Keratinocyte (primary cell): ENCODE results near the gene CDKAL1. TPM values are rescaled to one million over a fixed set of nuclear protein-coding genes. Genes with fewer than 3 reads are reported as not detected.

Experiments
- DNase-seq: peaks from one replicate; pipeline ENCODE4 v3.0.0-alpha.2; 2011; ENCODE audit warnings: low read depth, missing footprints, low spot score
- FAIRE-seq: peaks from 2 replicates; lab custom pipeline; 2011; peaks lifted over from hg19 to GRCh38; lab: Jason Lieb, UNC
- H2AFZ ChIP-seq: 2 replicates; pipeline ENCODE4 v1.6.0; 2012; ENCODE audit warnings: low read length, control low read depth, inconsistent platforms; ENCODE audit not compliant: control insufficient read depth
- H3K27ac ChIP-seq: 2 replicates; pipeline ENCODE4 v1.5.1; 2011; ENCODE audit warnings: low read length; ENCODE audit not compliant: control insufficient read depth, insufficient read depth
- H3K27me3 ChIP-seq: 3 replicates; pipeline ENCODE4 v1.6.0; 2011; ENCODE audit warnings: low read length; ENCODE audit not compliant: control insufficient read depth, insufficient read depth; ENCODE audit errors: extremely low read depth
- H3K36me3 ChIP-seq, 2 experiments: 2 replicates in 1 of 2; 3 replicates in 1 of 2; pipeline ENCODE4 v1.5.1; 2011; ENCODE audit warnings: low read length in 2 of 2, mild to moderate bottlenecking in 1 of 2; ENCODE audit not compliant: control insufficient read depth in 2 of 2, insufficient read depth in 2 of 2; ENCODE audit errors: extremely low read depth in 1 of 2
- H3K4me1 ChIP-seq: 3 replicates; pipeline ENCODE4 v1.5.1; 2011; ENCODE audit warnings: low read length; ENCODE audit not compliant: control insufficient read depth, insufficient read depth; ENCODE audit errors: extremely low read depth
- H3K4me2 ChIP-seq: 3 replicates; pipeline ENCODE4 v1.6.0; 2011; ENCODE audit warnings: low read depth, low read length; ENCODE audit not compliant: control insufficient read depth, insufficient read depth; ENCODE audit errors: extremely low read depth
- H3K4me3 ChIP-seq, 3 experiments: fragments of 200-600 bp in 1 of 3; sonication (generic) in 1 of 3; 2 replicates in 2 of 3; 3 replicates in 1 of 3; pipeline ENCODE4 v1.5.1; 2011 to 2016; ENCODE audit warnings: low read length in 3 of 3, mild to moderate bottlenecking in 3 of 3, control low read depth in 2 of 3, inconsistent platforms in 1 of 3, low read depth in 1 of 3, mixed read lengths in 1 of 3, mixed run types in 1 of 3, moderate library complexity in 1 of 3; ENCODE audit not compliant: control insufficient read depth in 2 of 3, insufficient read depth in 2 of 3; ENCODE audit errors: extremely low read depth in 1 of 3
- H3K79me2 ChIP-seq: 2 replicates; pipeline ENCODE4 v1.6.0; 2012; ENCODE audit warnings: low read length; ENCODE audit not compliant: control insufficient read depth, insufficient read depth
- H3K9ac ChIP-seq: 3 replicates; pipeline ENCODE4 v1.6.0; 2011; ENCODE audit warnings: low read length; ENCODE audit not compliant: control insufficient read depth, insufficient read depth; ENCODE audit errors: extremely low read depth
- H3K9me1 ChIP-seq: 3 replicates; pipeline ENCODE4 v1.6.0; 2011; ENCODE audit warnings: low read length; ENCODE audit not compliant: control insufficient read depth, insufficient read depth; ENCODE audit errors: extremely low read depth
- H3K9me3 ChIP-seq: 2 replicates; pipeline ENCODE4 v1.5.1; 2012; ENCODE audit warnings: low read depth, low read length; ENCODE audit not compliant: control insufficient read depth
- H4K20me1 ChIP-seq: 3 replicates; pipeline ENCODE4 v1.6.0; 2011; ENCODE audit warnings: low read length; ENCODE audit not compliant: control insufficient read depth, insufficient read depth; ENCODE audit errors: extremely low read depth
- EZH2 ChIP-seq: IDR thresholded peaks from one replicate; pipeline ENCODE4 v1.6.1; 2012; ENCODE audit warnings: inconsistent platforms, mild to moderate bottlenecking, low read length, moderate library complexity
- dilution Hi-C: fragments of 300-500 bp; cut with MboI; formaldehyde crosslinking; loops from one replicate; pipeline ENCODE4 v1.7.0; 2020; ENCODE audit warnings: low sequenced_read_pairs; ENCODE audit not compliant: extremely low pct_ligation_motif_present
- polyA plus RNA-seq, 5 experiments: library from polyadenylated mRNA; depleted of rRNA in 3 of 5; stranded (reverse) in 3 of 5; stranded (forward) in 1 of 5; unstranded in 1 of 5; fragments of >200 nt; gene quantifications; 1 replicate in 1 of 5; 2 replicates in 3 of 5; 3 replicates in 1 of 5; pipeline versions ENCODE4 v1.2.1 to v1.2.3, GENCODE V29; 2011 to 2012; ENCODE audit warnings: missing spikeins in 2 of 5, low read depth in 1 of 5, low replicate concordance in 1 of 5
- TF ChIP-seq, protein P1 (sequence below), 3 experiments: IDR thresholded peaks in 1 of 3; conservative IDR thresholded peaks in 1 of 3; optimal IDR thresholded peaks in 1 of 3; 2 replicates in 2 of 3; 3 replicates in 1 of 3; pipeline versions ENCODE3 to v1.5.1; 2011; ENCODE audit warnings: low read length in 3 of 3, mild to moderate bottlenecking in 3 of 3, moderate library complexity in 2 of 3, control low read depth in 1 of 3, inconsistent platforms in 1 of 3; ENCODE audit not compliant: insufficient read depth in 2 of 3; ENCODE audit errors: extremely low read depth in 1 of 3

CDKAL1 gene
- polyA plus RNA-seq, 1 donor (not counting 4 experiments of a cell fraction or from before 2014, with no cell fraction given), result 5.6 TPM

DNA sequence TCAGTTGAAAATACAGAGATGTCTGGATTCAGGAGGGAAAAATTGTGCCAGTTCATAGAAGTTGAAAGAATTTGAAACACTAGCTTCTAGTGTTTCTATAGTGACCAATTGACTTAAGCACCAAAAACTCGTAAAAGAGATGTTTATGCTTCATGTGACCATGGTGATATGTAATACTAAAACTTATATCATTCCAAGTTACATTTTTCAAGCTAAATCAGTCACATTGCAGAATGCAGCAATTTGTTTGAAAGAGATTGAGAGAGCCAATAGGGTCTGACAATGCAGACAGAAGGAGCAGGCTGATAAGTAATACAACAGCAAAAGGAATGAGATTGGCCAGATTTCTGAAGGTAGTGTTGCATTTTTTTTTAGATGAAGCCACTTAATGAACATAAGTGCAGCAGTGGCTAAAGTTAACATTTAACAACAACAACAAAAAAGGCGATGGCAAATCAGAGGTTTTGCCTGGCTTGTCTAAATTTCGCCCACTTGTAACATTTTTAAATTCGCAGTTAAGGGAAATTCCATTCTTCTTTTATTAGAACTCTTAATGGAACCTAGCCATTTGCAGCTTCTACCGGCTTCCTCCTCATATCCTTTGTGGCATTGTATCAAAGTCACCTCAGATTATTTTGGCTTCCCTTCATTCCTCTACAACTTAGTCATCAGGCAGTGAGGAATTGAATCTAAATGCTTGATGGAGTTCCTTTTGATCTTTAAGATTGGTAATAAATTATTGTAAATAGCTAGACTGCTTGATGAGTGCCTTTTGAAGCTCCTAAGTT lies 575.3 kb downstream of the CDKAL1 start:
- Histone ChIP-seq H3K4me2 (peak overlapping the region; percentile 30), H3K27ac (no peak overlapping the region), H3K4me1 (peaks cover 11% of the 10 kb centered on the region), H2AFZ (peak overlapping the region; percentile 20), H4K20me1 (no peaks in the 10 kb centered on the region), H3K79me2 (no peaks in the 10 kb centered on the region), H3K9ac (no peak overlapping the region), H3K36me3 (no peaks in the 10 kb centered on the region), H3K27me3 (no peaks in the 10 kb centered on the region), H3K9me3 (no peaks in the 10 kb centered on the region), H3K4me3 (peak overlapping the region in 1 of 3 experiments; percentile 8), H3K9me1 (no peaks in the 10 kb centered on the region)
- peak; percentile 7 for DNase-seq
- TF ChIP-seq EZH2, result no peak
- TF ChIP-seq, protein P1, sequence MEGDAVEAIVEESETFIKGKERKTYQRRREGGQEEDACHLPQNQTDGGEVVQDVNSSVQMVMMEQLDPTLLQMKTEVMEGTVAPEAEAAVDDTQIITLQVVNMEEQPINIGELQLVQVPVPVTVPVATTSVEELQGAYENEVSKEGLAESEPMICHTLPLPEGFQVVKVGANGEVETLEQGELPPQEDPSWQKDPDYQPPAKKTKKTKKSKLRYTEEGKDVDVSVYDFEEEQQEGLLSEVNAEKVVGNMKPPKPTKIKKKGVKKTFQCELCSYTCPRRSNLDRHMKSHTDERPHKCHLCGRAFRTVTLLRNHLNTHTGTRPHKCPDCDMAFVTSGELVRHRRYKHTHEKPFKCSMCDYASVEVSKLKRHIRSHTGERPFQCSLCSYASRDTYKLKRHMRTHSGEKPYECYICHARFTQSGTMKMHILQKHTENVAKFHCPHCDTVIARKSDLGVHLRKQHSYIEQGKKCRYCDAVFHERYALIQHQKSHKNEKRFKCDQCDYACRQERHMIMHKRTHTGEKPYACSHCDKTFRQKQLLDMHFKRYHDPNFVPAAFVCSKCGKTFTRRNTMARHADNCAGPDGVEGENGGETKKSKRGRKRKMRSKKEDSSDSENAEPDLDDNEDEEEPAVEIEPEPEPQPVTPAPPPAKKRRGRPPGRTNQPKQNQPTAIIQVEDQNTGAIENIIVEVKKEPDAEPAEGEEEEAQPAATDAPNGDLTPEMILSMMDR (optimal IDR thresholded peaks at IDR 0.05 in 1 of 3, IDR thresholded peaks at IDR 0.05 in 1 of 3, conservative IDR thresholded peaks at IDR 0.05 in 1 of 3; ENCODE audit: extremely low read depth in 1 of 3, insufficient read depth in 2 of 3, low read length in 3 of 3), result no peak
- dilution Hi-C loops, result no loop called here
- FAIRE-seq, result peak; percentile 90

DNA sequence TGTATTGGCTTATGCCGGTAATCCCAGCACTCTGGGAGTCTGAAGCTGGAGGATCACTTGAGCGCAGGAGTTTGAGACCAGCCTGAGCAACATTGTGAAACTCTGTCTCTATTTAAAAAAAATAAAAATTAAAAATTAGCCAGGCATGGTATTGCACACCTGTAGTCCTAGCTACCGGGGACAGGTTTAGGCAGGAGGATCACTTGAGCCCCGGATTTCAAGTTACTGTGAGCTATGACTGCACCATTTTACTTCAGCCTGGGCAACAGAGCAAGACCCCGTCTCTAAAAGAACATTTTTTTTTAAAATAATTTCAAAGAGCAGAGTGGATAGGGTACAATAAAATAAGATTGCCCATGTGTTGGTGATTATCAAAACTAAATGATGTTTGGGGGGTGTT lies 576.4 kb downstream of the CDKAL1 start:
- dilution Hi-C loops, result no loop called here
- Histone ChIP-seq H3K9me1 (no peaks in the 10 kb centered on the region), H3K9ac (no peak overlapping the region), H2AFZ (no peak overlapping the region), H3K9me3 (no peaks in the 10 kb centered on the region), H3K4me2 (no peak overlapping the region), H3K4me1 (peaks cover 11% of the 10 kb centered on the region), H4K20me1 (no peaks in the 10 kb centered on the region), H3K36me3 (no peaks in the 10 kb centered on the region), H3K4me3 (no peak overlapping the region), H3K27me3 (no peaks in the 10 kb centered on the region), H3K79me2 (no peaks in the 10 kb centered on the region), H3K27ac (no peak overlapping the region)
- TF ChIP-seq, protein P1 (optimal IDR thresholded peaks at IDR 0.05 in 1 of 3, IDR thresholded peaks at IDR 0.05 in 1 of 3, conservative IDR thresholded peaks at IDR 0.05 in 1 of 3; ENCODE audit: extremely low read depth in 1 of 3, insufficient read depth in 2 of 3, low read length in 3 of 3), result no peak
- no peak for TF ChIP-seq EZH2
- no peak for FAIRE-seq
- DNase-seq, result no peak
